Calu3 (cell line): Measurements from ENCODE around the gene PPIF. TPM values are rescaled to one million over a fixed set of nuclear protein-coding genes. Genes with fewer than 3 reads are reported as not detected.

Experiments used
- BruUV-seq: library from RNA; stranded (reverse); fragments of 400-500 nt; replicated peaks from 2 replicates; lab custom pipeline; 2021; lab: Mats Ljungman, UMichigan
- CTCF ChIA-PET: fragments of 300-600 bp; sonication (Branson Sonifier 250); formaldehyde crosslinking; loops from one replicate; lab custom pipeline; 2022; ENCODE audit warnings: antibody characterized with exemption; lab: Charles Lee
- DNase-seq: peaks from one replicate; pipeline ENCODE4 v3.0.0; 2022
- H3K27ac Mint-ChIP-seq: one replicate; pipeline ENCODE4 v1.8.0; 2022; ENCODE audit warnings: mixed read lengths; ENCODE audit not compliant: unreplicated experiment
- H3K27me3 Mint-ChIP-seq: one replicate; pipeline ENCODE4 v1.8.0; 2022; ENCODE audit warnings: mixed read lengths; ENCODE audit not compliant: unreplicated experiment
- H3K36me3 Mint-ChIP-seq: one replicate; pipeline ENCODE4 v1.8.0; 2022; ENCODE audit warnings: mild to moderate bottlenecking, moderate library complexity, mixed read lengths; ENCODE audit not compliant: insufficient read depth, unreplicated experiment
- H3K4me1 Mint-ChIP-seq: one replicate; pipeline ENCODE4 v1.8.0; 2022; ENCODE audit warnings: mild to moderate bottlenecking, low read depth, mixed read lengths; ENCODE audit not compliant: unreplicated experiment
- H3K4me3 Mint-ChIP-seq: one replicate; pipeline ENCODE4 v1.8.0; 2022; ENCODE audit warnings: mild to moderate bottlenecking, low read depth, moderate library complexity, mixed read lengths; ENCODE audit not compliant: unreplicated experiment
- H3K9me3 Mint-ChIP-seq: one replicate; pipeline ENCODE4 v1.8.0; 2022; ENCODE audit warnings: low read depth, mixed read lengths; ENCODE audit not compliant: unreplicated experiment
- intact Hi-C: fragments of 100-400 bp; cut with micrococcal nuclease; formaldehyde crosslinking; loops from one replicate; pipeline ENCODE4 v1.10.0; 2022; ENCODE audit not compliant: unreplicated experiment
- total RNA-seq: library from RNA; stranded (reverse); gene quantifications from 2 replicates; pipeline ENCODE4 v1.2.3, GENCODE V29; 2022
- TF ChIP-seq, protein P1 (sequence below): fragments of 200-600 bp; IDR thresholded peaks from one replicate; pipeline ENCODE4 v1.8.0; 2022; ENCODE audit warnings: antibody characterized with exemption; ENCODE audit not compliant: unreplicated experiment

PPIF gene
- total RNA-seq, 1 experiment from 2014 or later, result 77.2 TPM

DNA sequence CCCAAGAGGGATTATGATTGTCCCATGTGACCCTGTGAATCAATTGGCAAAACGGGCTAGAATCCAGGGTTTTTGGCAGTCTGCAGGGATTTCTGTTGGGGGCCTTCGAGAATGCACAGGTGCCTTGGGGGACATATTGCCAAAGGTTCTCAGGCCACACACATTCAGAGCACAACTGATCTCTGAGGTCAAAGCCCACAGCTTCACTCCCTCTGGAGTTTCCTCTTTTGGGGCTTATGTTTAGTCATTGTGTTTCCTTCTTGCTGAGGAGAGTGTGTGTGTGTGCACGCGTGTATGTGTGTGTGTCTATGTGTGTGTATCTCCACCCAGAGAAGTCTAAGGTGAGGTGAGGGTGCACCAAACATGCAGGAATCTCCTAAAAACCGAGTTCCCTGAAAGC lies 8.8 kb downstream of the PPIF start:
- no peak overlapping the region for H3K27ac Mint-ChIP-seq
- CTCF ChIA-PET, result interaction anchor here (0.6 kb wide), 1 partner anchor 124 kb away, joined by 3 read pairs; no protein-coding TSS in a partner anchor
- intact Hi-C loops, result no loop called here
- DNase-seq, result no peak
- TF ChIP-seq, protein P1, sequence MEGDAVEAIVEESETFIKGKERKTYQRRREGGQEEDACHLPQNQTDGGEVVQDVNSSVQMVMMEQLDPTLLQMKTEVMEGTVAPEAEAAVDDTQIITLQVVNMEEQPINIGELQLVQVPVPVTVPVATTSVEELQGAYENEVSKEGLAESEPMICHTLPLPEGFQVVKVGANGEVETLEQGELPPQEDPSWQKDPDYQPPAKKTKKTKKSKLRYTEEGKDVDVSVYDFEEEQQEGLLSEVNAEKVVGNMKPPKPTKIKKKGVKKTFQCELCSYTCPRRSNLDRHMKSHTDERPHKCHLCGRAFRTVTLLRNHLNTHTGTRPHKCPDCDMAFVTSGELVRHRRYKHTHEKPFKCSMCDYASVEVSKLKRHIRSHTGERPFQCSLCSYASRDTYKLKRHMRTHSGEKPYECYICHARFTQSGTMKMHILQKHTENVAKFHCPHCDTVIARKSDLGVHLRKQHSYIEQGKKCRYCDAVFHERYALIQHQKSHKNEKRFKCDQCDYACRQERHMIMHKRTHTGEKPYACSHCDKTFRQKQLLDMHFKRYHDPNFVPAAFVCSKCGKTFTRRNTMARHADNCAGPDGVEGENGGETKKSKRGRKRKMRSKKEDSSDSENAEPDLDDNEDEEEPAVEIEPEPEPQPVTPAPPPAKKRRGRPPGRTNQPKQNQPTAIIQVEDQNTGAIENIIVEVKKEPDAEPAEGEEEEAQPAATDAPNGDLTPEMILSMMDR, result no peak
- no peaks in the 10 kb centered on the region for H3K4me1 Mint-ChIP-seq
- no peaks in the 10 kb centered on the region for H3K9me3 Mint-ChIP-seq
- no peaks in the 10 kb centered on the region for H3K27me3 Mint-ChIP-seq
- H3K36me3 Mint-ChIP-seq, result peaks cover 23% of the 10 kb centered on the region
- H3K4me3 Mint-ChIP-seq, result no peak overlapping the region
- BruUV-seq, result no TSS peak

DNA sequence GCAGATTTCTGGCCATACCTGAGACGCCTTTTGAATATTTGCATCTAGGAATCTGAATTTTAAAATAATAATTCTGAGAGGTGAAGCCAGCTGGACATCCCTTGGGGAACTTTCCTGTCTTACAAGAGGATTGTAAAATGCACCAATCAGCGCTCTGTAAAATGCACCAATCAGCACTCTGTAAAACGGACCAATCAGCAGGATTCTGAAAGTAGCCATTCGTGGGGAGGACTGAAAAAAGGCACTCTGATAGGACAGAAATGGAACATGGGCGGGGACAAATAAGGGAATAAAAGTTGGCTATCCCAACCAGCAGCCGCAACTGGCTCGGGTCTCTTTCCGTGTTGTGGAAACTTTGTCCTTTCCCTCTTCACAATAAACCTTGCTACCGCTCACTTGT lies 9.9 kb downstream of the PPIF start:
- H3K36me3 Mint-ChIP-seq, result peaks cover 16% of the 10 kb centered on the region
- H3K27me3 Mint-ChIP-seq, result no peaks in the 10 kb centered on the region
- H3K27ac Mint-ChIP-seq, result no peak overlapping the region
- H3K4me1 Mint-ChIP-seq, result no peaks in the 10 kb centered on the region
- no peaks in the 10 kb centered on the region for H3K9me3 Mint-ChIP-seq
- TF ChIP-seq, protein P1, result no peak
- BruUV-seq, result no TSS peak
- CTCF ChIA-PET, result interaction anchor here (0.7 kb wide), 1 partner anchor 1097 kb away, joined by 6 read pairs; no protein-coding TSS in a partner anchor
- intact Hi-C loops, result no loop called here
- no peak for DNase-seq
- H3K4me3 Mint-ChIP-seq, result no peak overlapping the region

DNA sequence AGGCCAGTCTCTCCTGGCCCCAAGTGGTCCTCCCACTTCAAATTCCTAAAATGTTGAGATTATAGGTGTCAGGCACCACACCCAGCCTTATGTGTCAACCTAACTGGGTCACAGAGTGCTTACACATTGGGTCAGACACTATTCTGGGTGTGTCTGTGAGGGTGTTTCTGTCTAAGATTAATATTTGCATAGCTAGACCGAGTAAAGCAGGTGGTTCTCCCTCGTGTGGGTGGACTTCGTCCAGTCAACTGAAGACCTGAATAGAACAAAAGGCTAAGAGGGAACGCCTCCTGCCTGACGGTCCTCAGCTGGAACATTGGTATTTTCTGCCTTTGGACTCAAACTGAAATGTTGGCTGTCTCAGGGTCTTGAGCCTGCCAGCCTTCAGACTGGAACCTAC lies 11.5 kb downstream of the PPIF start:
- Mint-ChIP-seq H3K27ac (no peak overlapping the region), H3K27me3 (peaks cover 1% of the 10 kb centered on the region), H3K4me3 (no peak overlapping the region), H3K4me1 (no peaks in the 10 kb centered on the region), H3K9me3 (no peaks in the 10 kb centered on the region), H3K36me3 (peaks cover 11% of the 10 kb centered on the region)
- TF ChIP-seq, protein P1, result no peak
- intact Hi-C loops, result no loop called here
- CTCF ChIA-PET, result interaction anchor here (0.9 kb wide), 1 partner anchor 28 kb away, joined by 3 read pairs; no protein-coding TSS in a partner anchor
- no TSS peak for BruUV-seq
- DNase-seq, result no peak

DNA sequence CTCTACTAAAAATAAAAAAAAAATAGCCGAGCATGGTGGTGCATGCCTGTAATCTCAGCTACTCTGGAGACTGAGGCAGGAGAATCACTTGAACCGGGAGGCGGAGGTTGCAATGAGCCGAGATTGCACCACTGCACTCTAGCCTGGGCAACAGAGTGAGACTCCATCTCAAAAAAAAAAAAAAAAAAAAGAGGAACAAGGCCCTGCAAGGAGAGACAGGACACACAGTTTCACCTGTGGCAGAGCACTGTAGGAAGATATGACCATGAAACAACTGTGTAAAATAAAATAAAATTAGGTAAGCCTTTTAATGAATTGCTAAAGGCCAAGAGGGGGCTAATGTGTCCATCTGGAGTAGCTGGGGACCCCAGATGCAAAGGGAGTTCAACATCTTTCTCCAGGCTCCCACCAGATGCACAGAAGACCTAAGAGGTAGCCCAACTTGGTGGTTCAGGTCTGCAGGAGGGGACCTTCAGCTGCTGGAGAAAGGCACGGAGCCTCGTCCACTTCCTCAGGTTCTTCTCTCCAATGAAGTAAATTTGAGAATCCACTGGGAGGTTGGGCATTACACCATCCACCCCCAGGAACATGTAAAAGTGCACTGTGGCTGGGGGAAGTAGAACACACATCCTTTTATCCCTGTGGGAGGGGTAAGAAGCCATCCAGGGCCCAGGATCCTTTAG lies 12.7 kb downstream of the PPIF start:
- Mint-ChIP-seq H3K9me3 (no peaks in the 10 kb centered on the region), H3K27ac (no peak overlapping the region), H3K36me3 (peaks cover 4% of the 10 kb centered on the region), H3K4me3 (no peak overlapping the region), H3K4me1 (no peaks in the 10 kb centered on the region), H3K27me3 (peaks cover 13% of the 10 kb centered on the region)
- no peak for DNase-seq
- CTCF ChIA-PET, result interaction anchor here (0.5 kb wide), 1 partner anchor 372 kb away, joined by 4 read pairs; no protein-coding TSS in a partner anchor
- intact Hi-C loops, result no loop called here
- TF ChIP-seq, protein P1, result no peak
- BruUV-seq, result no TSS peak
